ENCODE data around the gene DNAAF1.
A peak's percentile ranks its signal among the peaks of the same experiment; 100 is the strongest.

DNAAF1 gene

DNA sequence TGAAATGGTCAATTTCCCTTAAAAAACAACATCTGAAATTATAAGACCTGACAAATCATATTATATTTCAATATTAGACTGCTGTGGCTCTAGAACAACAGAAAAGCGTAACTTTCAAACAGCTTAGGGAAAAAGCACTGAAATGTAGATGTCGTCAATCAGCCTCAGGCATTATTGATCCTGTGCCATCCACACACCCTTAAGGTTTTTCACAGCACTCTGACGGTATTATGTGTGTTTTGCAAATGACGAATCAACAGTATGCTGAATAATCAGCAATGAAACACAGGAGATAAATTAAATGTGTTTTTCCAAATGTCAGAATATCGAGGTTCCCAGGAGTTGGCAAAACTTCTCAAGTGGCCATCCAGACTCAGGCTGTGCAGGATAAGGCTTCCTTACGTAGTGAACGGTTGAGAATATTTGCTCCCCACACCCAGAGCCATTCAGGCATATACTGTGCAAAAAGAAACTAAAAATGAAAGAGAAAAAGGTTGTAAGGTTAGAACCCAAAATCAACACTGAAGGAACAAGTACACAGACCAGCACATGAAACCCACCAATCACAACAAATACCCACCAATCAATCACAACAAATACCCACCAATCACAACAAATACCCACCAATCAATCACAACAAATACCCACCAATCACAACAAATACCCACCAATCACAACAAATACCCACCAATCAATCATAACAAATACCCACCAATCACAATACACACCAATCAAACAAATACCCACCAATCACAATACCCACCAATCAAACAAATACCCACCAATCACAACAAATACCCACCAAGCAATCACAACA lies 20.6 kb upstream of the DNAAF1 start:
- no peak for DNase-seq

DNA sequence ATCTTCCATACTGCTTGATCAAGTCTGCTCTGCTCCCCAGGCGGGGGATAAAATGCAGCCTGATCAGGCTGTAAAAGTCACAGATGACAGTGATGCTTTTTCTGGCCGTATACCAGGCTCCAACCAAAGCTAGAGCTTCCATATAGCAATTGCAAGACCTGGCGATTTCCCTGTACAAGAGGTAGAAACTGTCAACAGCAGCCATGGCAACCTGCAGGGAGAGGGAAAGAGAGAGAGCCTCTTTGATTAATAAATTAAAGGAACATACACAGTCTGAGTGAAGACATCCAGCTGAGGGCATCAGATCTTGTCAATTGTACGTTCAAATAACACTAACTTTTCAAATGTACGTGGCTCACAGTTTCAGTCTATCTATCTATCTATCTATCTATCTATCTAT lies 14.0 kb upstream of the DNAAF1 start:
- no peak for DNase-seq

DNA sequence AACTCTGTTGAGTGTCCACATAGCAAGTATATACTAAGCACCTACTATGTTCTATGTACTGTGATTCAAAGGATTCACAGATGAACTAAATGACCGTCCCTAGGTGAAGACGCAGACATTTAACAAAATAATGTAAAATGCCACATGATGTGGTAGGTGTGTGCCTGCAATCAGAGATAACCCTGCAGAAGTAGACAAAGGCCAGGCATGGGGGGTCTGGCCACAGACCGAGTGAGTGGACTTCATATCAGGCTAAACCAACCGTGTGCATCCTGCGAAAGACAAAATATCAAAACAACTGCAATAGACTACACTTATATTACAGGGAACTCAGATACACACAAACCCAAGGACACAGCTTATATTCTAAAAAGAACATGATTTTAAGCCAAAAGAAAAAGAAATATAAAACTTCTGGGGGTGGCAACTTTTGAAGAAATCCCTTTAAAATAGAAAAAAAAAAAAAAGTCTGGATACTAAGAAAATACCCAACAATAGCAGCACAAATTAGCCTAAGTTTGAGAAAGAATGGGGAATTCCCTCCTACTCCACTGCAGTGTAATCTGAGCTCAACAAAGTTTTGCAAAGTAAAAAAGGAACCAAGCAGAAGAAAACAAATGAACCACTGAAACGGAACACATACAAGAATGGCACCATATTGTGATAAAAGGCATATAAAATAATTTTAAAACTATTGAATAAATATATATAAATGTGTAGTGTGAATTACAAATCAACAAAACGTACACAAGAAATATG lies 12.4 kb upstream of the DNAAF1 start:
- DNase-seq, result peak; percentile 46

DNA sequence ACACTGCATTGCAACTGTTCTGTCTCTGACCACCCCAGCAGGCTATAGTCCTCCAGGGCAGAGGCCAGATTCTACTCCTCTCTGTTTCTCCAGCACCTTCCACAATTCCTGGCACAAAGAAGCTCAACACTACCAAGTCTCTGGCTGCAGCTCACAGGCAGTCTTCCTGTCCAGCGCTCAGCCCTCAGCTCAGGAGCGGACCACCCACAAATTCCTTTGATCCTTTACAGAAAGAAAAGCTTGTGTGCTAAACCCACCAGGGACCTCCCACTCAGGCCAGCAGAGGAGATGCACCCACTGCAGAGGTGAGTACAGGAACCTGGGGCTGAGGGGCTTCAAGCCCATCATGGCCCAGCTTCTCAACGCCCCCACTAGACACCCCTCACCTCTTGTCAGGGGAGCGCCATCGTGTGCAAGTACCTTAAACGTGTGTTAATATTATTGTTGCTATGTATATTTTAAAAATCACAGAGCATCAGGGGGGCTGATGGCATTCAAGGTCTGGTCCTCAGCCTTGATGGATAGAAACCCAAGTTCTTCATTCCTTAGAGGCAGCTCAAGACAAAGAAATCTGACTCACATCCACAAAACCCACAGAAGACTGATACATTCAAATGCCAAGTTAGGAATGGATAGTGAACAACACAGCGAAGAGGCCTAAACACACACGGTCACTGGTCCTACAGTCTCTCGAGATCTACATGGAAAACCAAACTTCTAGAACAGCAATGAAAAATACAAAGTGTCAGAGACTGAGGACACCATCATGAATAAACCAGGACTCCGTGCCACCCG lies 8.6 kb upstream of the DNAAF1 start:
- no peak for DNase-seq

DNA sequence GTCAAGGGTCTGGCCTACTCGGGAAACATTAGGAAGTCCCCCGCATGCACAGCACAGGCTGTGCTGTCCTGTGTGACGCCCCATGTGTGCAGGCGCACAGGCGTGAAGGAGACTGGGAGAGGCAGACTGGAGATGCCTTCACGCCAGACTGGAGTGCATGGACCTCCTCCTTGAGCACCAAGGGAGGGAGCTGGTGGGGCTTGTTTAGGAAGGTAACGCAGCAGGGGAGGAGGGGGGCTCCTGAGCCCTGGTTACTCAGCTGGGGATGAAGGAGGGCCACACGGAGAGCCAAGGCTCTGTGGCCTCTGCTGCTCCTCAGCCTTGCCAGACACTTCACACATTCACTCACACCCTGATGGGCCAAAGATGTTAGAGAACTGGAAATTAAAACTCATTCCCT lies 7.8 kb upstream of the DNAAF1 start:
- no peak for DNase-seq

DNA sequence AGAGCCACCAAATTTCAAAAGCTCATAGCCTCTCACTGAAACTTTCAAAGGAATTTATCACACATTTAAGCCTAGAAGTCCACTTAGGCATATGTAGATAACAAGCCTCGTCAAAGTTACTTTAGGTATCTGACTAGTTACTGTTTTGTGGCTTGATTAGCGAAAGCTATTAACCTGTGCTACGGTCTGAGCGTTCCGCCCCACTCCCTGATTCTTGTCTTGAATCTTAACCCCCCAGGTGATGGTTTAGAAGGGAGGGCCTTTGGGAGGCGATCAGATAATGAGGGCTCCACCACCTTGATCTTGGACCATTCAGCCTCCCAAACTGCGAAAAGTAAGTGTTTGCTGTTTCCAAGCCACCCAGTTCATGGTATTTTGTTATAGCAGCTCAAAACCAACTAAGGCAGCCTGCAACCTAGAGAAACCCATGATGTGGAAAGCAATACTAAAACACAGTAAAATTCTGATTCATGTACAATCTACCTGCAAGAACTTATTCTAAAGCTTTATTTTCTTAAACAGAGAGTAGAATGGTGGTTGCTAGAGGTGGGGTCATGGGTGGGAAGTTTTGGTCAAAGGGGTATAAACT lies 7.2 kb upstream of the DNAAF1 start:
- no peak for DNase-seq

DNA sequence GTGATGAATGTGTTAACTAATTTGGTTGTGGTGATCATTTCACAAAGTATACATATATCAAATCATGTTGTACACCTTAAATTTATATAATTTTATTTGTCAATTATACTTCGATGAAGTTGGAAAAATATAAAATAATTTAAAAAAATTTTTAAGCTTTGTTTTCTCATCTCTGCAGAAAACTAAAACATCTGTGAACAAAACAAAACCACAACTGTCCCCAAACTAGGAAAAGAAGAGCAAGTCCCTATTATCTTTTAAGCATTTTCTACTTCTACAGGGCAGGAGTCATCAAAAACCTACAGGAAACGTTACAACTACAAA lies 6.6 kb upstream of the DNAAF1 start:
- no peak for DNase-seq

DNA sequence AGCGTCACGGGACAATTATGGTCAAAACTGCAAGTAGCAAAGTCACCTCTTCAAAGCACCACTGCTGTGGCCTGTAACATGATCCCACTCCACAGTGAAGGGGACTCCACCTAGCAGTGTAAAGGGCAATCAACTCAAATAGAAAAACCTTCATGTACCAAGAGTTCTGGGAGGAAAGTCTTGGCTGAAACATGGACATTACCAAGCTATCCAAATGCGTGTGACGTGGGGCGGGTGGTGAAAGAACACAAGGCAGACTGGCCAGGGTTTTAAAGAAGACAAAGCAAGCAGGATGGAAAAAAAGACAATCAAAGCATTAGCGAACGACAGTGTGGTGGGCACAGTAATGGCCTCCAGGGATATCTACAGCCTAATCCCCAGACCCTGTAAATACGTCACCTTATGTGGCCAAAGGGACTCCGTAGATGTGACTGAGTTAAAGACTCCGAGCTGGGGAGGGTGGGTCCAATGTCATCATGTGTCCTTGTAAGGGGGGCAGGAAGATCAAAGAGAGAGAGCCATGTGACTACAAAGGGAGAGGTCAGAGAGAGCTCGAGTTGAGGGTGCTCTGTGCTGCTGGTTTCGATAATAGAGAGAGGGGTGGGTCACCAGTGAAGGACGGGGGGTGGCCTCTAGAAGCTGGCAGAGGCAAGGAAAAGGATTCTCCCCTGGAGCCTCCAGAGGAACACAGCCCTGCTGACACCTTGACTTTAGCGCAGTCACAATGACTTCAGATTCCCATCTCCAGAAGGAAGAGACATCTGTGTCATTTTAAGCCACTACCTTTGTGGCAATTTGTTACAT lies 6.1 kb upstream of the DNAAF1 start:
- no peak for DNase-seq

DNA sequence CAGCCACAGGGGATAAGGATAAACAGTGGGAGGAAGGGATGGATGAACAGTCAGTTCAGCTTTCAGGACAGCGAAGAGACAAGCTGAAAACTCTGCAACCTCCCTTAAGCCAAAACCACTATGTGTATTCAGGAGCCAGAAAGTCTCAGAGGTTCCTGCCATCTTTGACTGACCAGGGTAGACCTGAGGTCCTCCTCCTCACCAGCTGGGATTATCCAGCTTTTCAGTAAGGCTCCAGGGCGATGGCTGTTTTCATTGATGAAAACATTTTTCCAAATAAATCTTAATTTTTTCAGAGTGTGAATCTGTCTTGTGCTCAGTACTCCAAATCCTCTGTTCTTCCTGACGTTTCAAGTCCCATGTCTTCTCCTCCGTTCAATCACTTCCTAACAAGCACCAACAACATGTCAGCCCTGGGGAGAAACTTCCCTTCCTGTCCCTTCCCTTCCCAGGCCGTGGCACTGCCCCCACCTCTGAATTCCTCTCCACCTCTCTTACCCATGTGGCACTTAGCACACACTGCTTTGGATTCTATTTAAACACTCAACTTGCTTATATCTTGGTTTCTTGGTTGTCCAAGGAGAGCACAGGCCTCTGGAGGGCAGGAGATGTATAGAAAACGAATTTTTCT lies 5.4 kb upstream of the DNAAF1 start:
- no peak for DNase-seq

DNA sequence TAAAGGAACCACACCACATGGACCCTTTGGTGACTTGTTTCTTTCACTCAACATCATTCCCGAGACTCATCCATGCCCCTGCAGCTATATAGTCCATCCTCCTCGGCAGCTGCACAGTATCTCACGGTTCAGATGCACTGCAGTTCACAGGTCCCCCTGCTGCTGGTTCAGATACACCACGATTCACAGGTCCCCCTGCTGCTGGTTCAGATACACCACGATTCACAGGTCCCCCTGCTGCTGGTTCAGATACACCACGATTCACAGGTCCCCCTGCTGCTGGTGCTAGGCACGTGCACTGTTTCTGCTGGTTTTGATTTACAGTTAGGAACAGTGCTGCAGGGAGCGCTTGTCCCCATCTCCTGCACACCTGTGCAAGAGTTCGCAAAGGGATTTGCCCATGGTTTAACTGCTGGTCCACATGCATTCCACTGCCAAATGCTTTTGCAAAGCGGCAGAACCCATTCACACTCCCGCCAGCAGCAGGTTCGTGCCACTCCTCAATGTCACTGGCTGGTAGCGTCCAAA lies 3.9 kb upstream of the DNAAF1 start:
- DNase-seq, result no peak

DNA sequence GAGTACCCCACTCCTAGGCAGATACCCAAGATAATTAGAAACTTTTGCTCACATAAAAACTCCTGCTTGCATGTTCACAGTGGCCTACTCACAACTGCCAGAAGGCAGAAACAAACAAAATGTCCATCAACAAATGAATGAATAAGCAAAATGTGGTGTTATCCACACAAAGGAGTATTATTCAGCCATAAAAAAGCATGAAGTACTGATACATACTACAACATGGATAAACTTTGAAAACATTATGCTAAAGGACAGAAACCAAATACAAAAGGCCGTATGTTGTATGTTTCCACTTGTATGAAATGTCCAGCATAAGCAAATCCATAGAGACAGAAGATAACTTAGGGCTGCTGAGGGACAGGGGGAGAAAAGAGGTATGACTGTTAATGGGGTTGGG lies 2.0 kb upstream of the DNAAF1 start:
- no peak for DNase-seq

DNA sequence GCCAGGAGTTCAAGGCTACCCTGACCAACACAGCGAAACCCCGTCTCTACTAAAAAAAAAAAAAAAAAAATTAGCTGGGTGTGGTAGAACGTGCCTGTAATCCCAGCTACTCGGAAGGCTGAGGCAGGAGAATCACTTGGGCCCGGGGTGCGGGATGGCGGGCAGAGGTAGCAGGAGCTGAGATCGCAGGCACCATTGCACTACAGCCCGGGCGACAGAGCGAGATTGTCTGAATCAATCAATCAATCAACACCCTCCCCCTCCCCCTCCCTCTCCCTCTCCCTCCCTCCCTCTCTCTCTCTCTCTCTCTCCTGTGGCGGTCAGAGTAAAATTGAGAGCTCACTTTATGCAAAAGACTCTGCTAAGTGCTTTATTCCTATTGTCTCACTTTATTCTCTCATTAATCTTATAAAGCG lies 1.3 kb upstream of the DNAAF1 start:
- no peak for DNase-seq

DNA sequence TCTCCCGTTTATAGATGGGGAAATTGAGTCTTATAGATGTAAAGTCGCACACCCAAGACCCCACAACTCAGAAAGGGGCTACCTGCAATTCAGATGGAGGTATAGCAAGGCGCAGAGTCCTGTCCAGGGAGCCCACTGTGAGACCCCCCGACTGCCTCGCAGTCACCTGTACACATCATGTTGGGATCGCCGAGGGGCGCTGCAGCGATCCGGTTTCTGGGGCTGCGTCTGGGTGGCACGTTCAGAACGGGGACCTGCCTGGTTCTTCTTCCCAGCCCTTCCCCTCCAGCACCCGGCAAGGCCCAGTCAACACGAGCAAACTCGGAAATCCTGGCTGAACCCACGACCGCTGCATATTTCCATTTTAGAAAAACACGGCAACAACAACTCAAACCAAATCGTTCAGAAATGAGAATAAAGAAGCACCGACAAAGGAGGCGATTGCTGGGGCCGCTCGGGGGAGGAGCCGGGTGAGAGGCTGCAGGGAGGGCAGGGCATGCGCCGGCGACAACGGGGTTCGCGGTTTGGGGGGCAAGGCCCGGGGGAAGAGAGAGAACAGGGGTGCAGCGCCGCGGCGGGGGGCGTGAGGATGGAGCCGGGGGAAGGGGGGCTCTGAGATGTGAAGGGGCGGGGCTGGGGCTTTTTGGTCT lies 774 bp upstream of the DNAAF1 start:
- DNase-seq, result peak; percentile 7

DNA sequence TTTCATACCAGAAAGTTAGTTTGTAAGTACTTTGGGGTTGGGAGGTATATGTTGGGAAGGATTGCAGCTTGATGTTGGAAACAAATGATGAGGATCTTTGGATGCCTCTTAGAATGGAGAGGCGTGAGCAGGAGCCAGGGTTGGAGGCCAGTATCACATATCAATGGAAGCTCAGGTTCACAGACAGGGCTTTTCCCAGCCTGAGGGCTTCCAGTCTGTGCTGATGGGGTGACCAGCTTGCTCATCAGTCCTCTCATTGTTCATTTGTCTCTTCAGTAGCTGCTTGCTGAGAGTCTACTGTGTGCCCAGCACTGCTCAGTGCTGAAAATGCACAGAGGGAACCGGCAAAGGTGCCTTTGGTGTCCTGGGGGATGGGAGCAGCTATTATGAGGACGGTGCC lies 5.8 kb downstream of the DNAAF1 start:
- no peak for DNase-seq

DNA sequence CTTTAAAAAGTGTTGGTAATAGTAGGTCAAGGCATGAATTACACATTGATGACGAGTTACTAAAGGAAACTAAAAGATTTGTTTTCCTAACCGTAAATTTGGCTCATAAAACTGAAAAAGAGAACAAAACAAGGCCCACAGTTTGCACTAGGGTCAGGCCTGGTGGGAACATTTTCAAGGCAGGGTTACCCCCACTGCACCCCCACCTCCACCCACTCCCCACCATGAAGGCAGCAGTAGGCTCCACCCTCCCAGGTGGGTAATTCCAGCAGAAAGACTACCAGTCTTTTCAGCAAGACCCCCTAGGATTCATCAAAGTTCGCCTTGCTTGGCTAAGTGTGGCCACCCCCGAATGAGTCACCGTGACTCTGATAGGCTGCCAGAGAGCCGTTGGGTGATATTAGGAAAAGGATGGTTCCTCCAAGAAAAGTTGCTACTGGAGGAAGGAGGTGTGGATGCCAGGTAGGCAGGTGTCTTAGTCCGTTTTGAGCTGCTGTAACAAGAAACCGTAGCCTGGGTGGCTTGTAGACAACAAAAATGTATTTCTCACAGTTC lies 8.6 kb downstream of the DNAAF1 start:
- DNase-seq, result no peak

DNA sequence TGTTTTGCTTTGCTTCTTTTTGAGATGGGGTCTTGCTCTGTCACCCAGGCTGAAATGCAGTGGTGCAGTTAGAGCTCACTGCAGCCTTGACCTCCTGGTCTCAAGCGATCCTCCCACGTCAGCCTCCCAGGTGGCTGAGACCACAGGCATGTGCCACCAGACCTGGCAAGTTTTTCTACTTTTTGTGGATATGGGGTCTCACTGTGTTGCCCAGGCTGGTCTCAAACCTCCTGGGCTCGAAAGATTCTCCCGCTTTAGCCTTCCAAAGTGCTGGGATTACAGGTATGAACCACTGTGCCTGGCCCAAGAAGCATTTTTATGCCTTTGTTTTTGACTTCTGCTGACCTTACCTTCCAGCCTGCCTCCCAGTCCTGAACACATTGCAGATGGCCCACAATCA lies 10.1 kb downstream of the DNAAF1 start:
- DNase-seq, result no peak

DNA sequence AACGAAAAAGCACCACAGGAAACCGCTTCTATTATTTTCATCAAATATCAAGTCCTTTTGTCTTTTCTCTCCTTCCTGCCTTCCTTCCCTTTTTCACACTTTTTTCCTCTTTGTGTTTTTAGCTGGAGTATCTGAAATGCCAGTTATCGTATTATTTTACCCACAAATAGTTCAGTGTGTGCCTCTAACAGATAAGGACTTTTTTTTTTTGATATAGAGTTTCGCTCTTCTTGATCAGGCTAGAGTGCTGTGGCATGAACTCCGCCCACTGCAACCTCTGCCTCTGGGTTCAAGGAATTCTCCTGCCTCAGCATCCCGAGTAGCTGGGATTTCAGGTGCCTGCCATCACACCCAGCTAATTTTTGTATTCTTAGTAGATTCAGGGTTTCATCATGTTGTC lies 10.7 kb downstream of the DNAAF1 start:
- no peak for DNase-seq

DNA sequence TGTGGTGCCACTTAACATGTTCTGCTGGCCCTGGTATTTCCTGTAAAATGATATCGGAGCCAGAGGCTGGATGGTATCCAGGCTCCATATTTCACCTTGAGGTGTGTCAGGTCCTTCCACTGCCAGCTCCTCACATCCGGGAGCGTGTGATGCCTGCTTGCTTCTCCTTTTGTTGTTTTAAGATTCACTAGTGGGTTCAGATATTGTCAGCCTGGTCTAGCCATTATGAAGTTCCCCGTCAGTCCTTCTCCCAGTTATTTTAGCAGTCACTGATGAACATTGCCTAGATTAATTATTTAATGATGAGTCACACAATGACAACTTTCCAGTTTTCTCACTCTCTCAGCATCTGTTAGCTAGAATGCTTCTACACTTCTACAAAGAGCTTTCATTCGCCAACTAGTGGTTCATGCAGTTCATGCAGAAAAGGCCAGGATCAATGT lies 11.3 kb downstream of the DNAAF1 start:
- no peak for DNase-seq

DNA sequence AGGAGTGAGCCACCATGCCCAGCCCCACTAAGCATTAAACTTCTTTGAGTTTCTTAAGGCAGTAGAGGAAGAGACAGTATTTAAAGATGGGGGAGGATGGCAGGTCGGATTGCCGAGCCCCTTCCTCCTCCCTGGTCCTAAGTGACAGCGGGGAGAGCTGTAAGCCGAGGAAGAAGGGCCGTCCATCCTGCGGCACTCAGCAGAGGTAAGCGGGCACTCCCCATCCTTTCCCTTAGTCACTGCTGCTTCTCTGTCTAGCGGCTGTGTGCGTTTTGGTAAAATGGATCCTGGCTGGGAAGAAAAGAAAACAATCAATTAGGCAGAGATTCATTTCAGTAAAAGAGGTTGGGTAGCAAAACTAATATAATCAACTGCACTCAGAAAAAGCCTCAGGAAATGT lies 13.9 kb downstream of the DNAAF1 start:
- no peak for DNase-seq

DNA sequence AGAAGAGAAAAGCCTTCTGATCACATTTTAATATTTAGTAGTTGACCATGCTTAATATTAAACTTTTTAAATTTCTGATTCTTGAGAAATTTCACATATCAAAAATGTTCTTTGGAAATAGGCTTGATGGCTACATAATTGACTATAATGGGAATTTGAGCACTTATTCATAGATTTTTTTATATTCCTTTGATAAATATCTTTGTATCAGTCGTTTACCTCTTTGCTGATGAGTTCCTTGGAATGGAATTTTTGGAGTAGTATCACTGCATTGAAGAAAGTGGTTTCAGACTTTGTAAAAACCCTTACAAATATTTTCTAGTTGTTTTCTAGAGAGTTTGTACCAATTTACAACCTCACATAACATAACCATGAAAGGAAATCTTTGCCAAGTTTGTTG lies 14.7 kb downstream of the DNAAF1 start:
- DNase-seq, result no peak

DNA sequence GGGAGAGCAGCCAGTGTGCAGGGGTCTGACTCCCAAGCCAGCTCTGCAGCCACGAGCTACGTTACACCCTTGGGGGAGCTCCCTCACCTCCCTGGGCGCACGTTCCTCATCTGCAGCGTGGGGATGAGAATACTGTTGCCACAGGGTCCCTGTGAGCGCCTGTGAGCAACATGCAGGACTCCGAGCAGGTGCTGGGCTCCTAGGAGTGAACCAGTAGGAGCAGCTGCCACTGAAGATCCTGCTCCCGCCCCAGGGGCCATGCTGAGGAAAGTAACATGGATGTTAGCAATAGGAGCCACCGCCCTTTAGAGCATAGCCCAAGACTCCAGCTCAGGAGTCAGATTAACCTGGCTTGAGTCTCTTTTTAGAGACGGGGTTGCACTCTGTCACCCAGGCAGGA lies 15.9 kb downstream of the DNAAF1 start:
- no peak for DNase-seq

All from inflammatory macrophage treated with lipopolysaccharide for 4 hours (primary cell).